Gastrocnemius medialis (tissue), 4 donors: ENCODE measurements around the gene BRI3.

Experiments used
- CTCF ChIP-seq, 5 experiments: fragments of 450-650 bp in 3 of 5; fragments of 200-600 bp in 2 of 5; sonication (generic) in 2 of 5; IDR thresholded peaks in 4 of 5; conservative IDR thresholded peaks in 1 of 5; 1 replicate in 4 of 5; 2 replicates in 1 of 5; pipeline ENCODE4 v1.5.1; 2016 to 2019; ENCODE audit warnings: antibody characterized with exemption in 5 of 5, mild to moderate bottlenecking in 3 of 5, moderate library complexity in 3 of 5
- POLR2A ChIP-seq, 2 donors: fragments of 450-650 bp; IDR thresholded peaks; one replicate each; pipeline ENCODE4 v1.6.1; 2017; ENCODE audit warnings: antibody characterized with exemption in 2 of 2, mild to moderate bottlenecking in 2 of 2, moderate library complexity in 2 of 2

- TF ChIP-seq POLR2A (IDR thresholded peaks at IDR 0.05) (no peak), CTCF (IDR thresholded peaks at IDR 0.05 in 4 of 5, conservative IDR thresholded peaks at IDR 0.05 in 1 of 5) (no peak)
Measured at GRCh38 chr7:98232263-98232585, 49.3 kb upstream of the BRI3 start.
